HG02763 (cell line): ENCODE data around the gene RNF2.

Experiments
- ATAC-seq: cut with Tn5 transposase; IDR thresholded peaks from one replicate; pipeline ENCODE4 v1.9.1; 2021; ENCODE audit warnings: mild to moderate bottlenecking, moderate library complexity; ENCODE audit not compliant: unreplicated experiment

Gene RNF2

GRCh38 chr1:185091480-185091879 is 46.1 kb downstream of the RNF2 start:
- ATAC-seq, result no peak

- no peak for ATAC-seq
Measured at GRCh38 chr1:185094761-185095160, 49.4 kb downstream of the RNF2 start.

GRCh38 chr1:185096531-185096930 is 51.2 kb downstream of the RNF2 start:
- no peak for ATAC-seq

GRCh38 chr1:185104083-185104482 is 58.7 kb downstream of the RNF2 start:
- no peak for ATAC-seq

- no peak for ATAC-seq
Measured at GRCh38 chr1:185105121-185105520, 59.8 kb downstream of the RNF2 start.

GRCh38 chr1:185108321-185108720 is 63.0 kb downstream of the RNF2 start:
- no peak for ATAC-seq

- no peak for ATAC-seq
Measured at GRCh38 chr1:185110145-185110544, 64.8 kb downstream of the RNF2 start.

- no peak for ATAC-seq
Measured at GRCh38 chr1:185111873-185112272, 66.5 kb downstream of the RNF2 start.

GRCh38 chr1:185112356-185112755 is 67.0 kb downstream of the RNF2 start:
- no peak for ATAC-seq

- ATAC-seq, result no peak
Measured at GRCh38 chr1:185129708-185130107, 84.3 kb downstream of the RNF2 start.

- ATAC-seq, result no peak
Measured at GRCh38 chr1:185132534-185132933, 87.2 kb downstream of the RNF2 start.

GRCh38 chr1:185137896-185138545 is 92.7 kb downstream of the RNF2 start:
- ATAC-seq, result no peak

- no peak for ATAC-seq
Measured at GRCh38 chr1:185139246-185139645, 93.9 kb downstream of the RNF2 start.

GRCh38 chr1:185144233-185144632 is 98.9 kb downstream of the RNF2 start:
- no peak for ATAC-seq

GRCh38 chr1:185151215-185151614 is 105.9 kb downstream of the RNF2 start:
- ATAC-seq, result no peak
